Measurements from ENCODE around the gene ATG4B.

- no peak for TF ChIP-seq ZNF384 (IDR thresholded peaks at IDR 0.05)
- no peak for TF ChIP-seq FOXA1 (IDR thresholded peaks at IDR 0.05)
- TF ChIP-seq ARNT (IDR thresholded peaks at IDR 0.05): no peak
- TF ChIP-seq SP1 (IDR thresholded peaks at IDR 0.05): no peak
- no peak for TF ChIP-seq NFRKB (IDR thresholded peaks at IDR 0.05)
- TF ChIP-seq FOXM1 (IDR thresholded peaks at IDR 0.05; ENCODE audit: borderline replicate concordance): no peak
- no peak for TF ChIP-seq ELF4 (IDR thresholded peaks at IDR 0.05)
- TF ChIP-seq CTBP1 (IDR thresholded peaks at IDR 0.05; ENCODE audit: borderline replicate concordance): no peak
- no peak for TF ChIP-seq BHLHE40 (IDR thresholded peaks at IDR 0.05; ENCODE audit: borderline replicate concordance)
These were observed 85.5 kb downstream of the ATG4B start for GRCh38 chr2:241722896-241723454.

Data from HEK293T (cell line).